Measurements from ENCODE around the gene DLGAP3.

DNA sequence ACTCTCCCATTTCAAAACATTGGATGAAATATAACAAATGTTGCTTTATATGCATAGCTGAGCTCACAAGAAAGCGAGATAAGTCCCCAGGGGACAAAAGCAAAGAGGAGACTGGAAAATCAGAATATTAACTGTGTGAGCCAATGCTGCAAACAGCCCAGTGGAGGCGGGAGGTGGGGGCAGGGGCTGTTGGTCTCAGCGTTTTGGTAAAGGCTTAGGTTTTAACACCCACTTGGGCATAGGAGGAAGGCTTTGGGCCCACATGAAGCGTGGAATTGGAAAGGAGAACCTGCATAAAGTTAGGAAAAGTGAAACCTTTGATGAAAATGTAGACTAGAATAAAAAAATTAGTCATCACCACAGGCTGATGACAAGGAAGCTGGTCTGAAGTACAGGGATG is 39.7 kb downstream of the DLGAP3 start:
- TF ChIP-seq POLR2A (IDR thresholded peaks at IDR 0.05; ENCODE audit: low read depth) (no peak), CTCF (IDR thresholded peaks at IDR 0.05) (no peak), POLR2AphosphoS5 (IDR thresholded peaks at IDR 0.05) (no peak)

All from esophagus muscularis mucosa (tissue), 3 donors.